ENCODE measurements around the gene TRAIP.

The TRAIP gene

DNA sequence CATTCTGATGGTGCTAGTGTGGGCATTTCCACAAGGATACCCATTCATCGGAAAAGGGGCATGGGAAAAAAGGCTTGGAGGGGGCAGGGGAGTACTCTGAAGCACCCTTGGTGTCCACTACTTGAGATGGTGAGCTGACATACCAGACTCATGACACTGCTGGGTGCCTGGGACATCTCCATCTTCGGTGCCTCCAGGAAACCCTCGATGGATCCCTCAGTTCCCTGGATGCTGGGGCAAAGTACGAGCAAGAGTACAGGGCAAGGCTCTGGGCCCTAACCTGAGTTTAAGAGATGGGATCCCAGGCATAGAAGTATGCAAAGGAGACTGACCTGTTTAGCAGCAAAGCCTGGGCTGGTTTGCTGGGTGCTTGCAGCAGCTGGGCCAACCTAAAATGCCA, 64.8 kb downstream of the TRAIP start:
- TF ChIP-seq, protein P1, sequence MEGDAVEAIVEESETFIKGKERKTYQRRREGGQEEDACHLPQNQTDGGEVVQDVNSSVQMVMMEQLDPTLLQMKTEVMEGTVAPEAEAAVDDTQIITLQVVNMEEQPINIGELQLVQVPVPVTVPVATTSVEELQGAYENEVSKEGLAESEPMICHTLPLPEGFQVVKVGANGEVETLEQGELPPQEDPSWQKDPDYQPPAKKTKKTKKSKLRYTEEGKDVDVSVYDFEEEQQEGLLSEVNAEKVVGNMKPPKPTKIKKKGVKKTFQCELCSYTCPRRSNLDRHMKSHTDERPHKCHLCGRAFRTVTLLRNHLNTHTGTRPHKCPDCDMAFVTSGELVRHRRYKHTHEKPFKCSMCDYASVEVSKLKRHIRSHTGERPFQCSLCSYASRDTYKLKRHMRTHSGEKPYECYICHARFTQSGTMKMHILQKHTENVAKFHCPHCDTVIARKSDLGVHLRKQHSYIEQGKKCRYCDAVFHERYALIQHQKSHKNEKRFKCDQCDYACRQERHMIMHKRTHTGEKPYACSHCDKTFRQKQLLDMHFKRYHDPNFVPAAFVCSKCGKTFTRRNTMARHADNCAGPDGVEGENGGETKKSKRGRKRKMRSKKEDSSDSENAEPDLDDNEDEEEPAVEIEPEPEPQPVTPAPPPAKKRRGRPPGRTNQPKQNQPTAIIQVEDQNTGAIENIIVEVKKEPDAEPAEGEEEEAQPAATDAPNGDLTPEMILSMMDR (IDR thresholded peaks at IDR 0.05; ENCODE audit: control extremely low read depth, extremely low read depth, low read depth, missing control alignments) = no peak
- ChIA-PET POLR2A (interaction anchor here (1.5 kb wide), 1 partner anchor 11 kb away, joined by 3 read pairs; the partner anchor contains the start of gene INKA1), CTCF (interaction anchor here (5.1 to 25.2 kb wide), 2 partner anchors 11 to 45 kb away, joined by 38 to 558 read pairs; partner anchors contain the start of gene INKA1)
- DNase-seq (ENCODE audit: extremely low spot score) = no peak

DNA sequence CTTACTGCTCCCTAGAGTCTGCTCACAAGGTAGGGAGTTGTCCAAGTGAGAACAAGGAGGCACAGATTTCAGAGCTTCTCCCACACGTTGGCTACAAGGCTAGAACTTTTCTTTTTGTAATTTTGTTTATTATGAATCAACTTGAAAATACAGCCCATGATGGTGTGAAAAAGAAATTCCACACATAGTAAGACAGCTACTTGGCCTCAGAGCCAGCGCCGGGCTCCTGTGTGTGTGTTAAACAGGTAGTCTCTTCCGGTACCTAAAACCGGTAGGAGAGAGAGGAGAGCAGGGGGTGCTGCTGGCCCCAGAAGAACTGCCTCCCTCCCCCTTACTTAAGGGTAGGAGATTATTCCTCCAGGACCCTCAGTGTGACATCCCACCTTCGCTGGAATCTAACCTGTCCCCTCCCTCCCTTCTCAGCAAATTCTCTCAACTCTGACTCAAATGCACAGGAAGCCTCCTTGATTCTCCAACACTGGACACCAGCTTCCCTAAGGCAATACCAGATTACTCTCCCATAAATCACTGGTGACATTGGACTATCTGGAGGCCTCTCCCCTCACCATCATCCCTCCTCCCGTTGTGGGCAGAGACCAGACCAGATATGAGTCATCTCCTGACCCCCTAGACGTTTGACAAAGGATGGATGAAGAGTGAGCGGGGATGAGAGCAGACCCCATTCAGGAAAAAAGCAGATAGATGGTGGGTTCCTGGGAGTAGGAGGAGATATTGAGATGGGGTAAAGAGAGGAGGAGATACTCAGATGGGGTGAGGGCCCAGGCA, 65.5 kb downstream of the TRAIP start:
- CTCF ChIA-PET = interaction anchor here (5.1 to 25.2 kb wide), 2 partner anchors 12 to 46 kb away, joined by 38 to 558 read pairs; partner anchors contain the start of gene INKA1
- TF ChIP-seq, protein P1 (IDR thresholded peaks at IDR 0.05; ENCODE audit: control extremely low read depth, extremely low read depth, low read depth, missing control alignments) = no peak
- POLR2A ChIA-PET = interaction anchor here (1.5 kb wide), 1 partner anchor 12 kb away, joined by 3 read pairs; the partner anchor contains the start of gene INKA1
- no peak for DNase-seq (ENCODE audit: extremely low spot score)

DNA sequence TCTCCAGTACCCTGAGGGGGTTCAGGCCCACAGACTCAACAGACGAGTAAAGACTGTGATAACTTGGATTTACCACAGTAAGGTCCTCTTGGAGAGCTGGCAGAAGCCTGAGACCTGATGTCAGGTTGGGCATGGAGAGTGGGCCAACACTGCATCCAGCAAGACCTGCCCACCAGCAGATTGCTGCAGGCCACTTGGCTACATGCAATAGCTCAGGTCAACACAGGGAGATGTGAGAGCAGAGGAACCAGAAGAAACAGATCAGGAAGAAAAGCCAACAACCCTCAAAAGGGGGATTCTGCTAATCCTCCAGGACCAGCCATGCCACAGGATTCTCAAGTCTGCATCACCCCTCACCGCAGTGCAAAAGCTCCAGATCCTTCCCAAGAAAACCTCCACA, 68.3 kb downstream of the TRAIP start:
- ChIA-PET POLR2A (interaction anchor here (0.9 kb wide), 1 partner anchor 15 kb away, joined by 4 read pairs; the partner anchor contains the start of gene INKA1), CTCF (interaction anchor here (0.8 to 3.8 kb wide), 8 partner anchors 12 to 65 kb away, joined by 3 to 33 read pairs (median 4); partner anchors contain the start of genes CDHR4 and INKA1)
- TF ChIP-seq, protein P1 (IDR thresholded peaks at IDR 0.05; ENCODE audit: control extremely low read depth, extremely low read depth, low read depth, missing control alignments) = no peak
- DNase-seq (ENCODE audit: extremely low spot score) = no peak

DNA sequence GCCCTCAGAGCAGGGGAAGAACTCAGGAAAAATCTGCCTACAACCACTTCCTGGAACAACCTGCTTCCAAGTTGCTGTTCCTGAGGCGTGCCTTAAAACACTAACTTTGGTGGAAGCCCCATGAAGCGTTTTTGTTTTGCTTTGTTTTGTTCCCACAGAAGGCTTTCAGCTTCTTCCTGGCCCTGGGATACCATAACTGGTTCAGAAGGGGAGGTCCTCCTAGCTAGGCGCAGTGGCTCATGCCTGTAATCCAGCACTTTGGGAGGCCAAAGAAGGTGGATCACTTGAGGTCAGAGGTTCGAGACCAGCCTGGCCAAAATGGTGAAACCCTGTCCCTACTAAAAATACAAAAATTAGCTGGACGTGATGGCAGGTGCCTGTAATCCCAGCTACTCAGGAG, 68.8 kb downstream of the TRAIP start:
- TF ChIP-seq, protein P1 (IDR thresholded peaks at IDR 0.05; ENCODE audit: control extremely low read depth, extremely low read depth, low read depth, missing control alignments) = no peak
- no peak for DNase-seq (ENCODE audit: extremely low spot score)
- ChIA-PET POLR2A (interaction anchor here (0.9 kb wide), 1 partner anchor 16 kb away, joined by 4 read pairs; the partner anchor contains the start of gene INKA1), CTCF (interaction anchor here (0.8 to 3.8 kb wide), 7 partner anchors 14 to 65 kb away, joined by 3 to 33 read pairs (median 4); partner anchors contain the start of gene INKA1)

DNA sequence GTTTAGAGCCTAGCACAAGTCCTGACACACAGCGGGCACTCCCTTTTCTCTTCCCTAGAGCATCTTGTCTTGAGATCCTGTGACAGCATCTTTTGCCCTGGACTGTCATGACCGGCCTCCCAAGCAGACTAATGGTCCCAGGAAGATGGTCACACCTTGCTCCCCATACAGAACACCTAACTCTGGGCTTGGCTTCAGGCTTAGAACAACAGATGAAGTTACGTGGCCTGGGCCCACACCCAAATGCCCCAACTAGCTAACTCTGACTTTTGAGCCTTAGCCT, 69.2 kb downstream of the TRAIP start:
- TF ChIP-seq, protein P1 (IDR thresholded peaks at IDR 0.05; ENCODE audit: control extremely low read depth, extremely low read depth, low read depth, missing control alignments) = no peak
- ChIA-PET CTCF (interaction anchor here (0.8 to 3.8 kb wide), 8 partner anchors 14 to 64 kb away, joined by 3 to 33 read pairs (median 4); partner anchors contain the start of gene INKA1), POLR2A (interaction anchor here (0.9 kb wide), 1 partner anchor 16 kb away, joined by 4 read pairs; the partner anchor contains the start of gene INKA1)

DNA sequence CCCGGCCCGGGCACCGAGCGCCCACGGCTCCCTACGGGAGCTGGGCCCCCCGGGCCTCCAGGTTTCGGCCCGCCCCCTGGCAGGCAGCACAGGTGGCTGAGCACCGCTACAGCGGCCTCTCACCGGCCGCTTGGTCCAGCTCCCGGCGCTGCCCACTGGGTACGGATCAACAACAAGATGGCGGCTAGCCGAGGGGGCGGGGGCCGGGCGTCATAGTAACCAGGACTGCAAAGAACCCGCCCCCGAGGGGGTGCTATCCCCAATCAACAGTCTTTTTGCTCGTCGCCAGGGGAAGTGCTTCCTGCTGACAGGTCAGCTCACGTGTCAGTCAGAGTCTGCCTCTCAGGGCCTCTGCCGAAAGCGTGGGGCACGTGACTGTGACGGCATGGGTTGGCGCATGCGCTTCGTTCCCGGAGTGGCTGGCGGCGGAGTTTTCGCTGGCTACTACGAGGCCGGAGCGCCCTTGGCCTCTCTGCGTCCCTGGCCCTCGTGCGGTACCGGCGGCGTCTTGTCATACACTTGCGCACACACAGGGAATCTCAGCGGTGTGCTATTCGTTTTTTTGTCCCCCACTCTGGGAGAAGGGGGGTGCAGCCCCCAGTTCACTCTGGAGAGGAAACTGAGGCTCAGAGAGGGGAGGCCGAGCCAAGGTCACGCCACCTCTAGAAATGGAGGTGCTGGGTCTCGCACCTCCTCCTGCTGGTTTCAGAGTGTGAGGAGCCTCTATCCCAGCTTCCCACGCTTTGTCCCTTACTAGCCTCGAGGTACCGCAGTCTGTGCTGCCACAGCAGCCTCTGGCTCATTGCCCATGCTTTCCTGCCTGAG, 69.8 kb downstream of the TRAIP start, which contains the start of gene IP6K1:
Gene IP6K1, minus strand, starts transcription at position 186 of the 825 bp plus-strand sequence. CDS start 38,502 bp downstream, outside the sequence.
- POLR2A ChIA-PET = interaction anchor here (0.6 to 1.1 kb wide), 3 partner anchors 13 to 23 kb away, joined by 3 to 6 read pairs (median 3); partner anchors contain the start of genes CDHR4 and INKA1
- CTCF ChIA-PET = interaction anchor here (1.0 to 3.8 kb wide), 4 partner anchors 12 to 53 kb away, joined by 3 to 33 read pairs (median 5); partner anchors contain the start of gene INKA1
- DNase-seq (ENCODE audit: extremely low spot score) = peak; percentile 100
- TF ChIP-seq, protein P1 (IDR thresholded peaks at IDR 0.05; ENCODE audit: control extremely low read depth, extremely low read depth, low read depth, missing control alignments) = no peak

More for the DNA sequence above, 69.2 kb downstream of the TRAIP start:
- DNase-seq (ENCODE audit: extremely low spot score) = no peak

All from GM10248 (cell line).